Progenitor cell of endocrine pancreas (in vitro differentiated cells): ENCODE measurements around the gene GP1BA. TPM values are rescaled to one million over a fixed set of nuclear protein-coding genes. Genes with fewer than 3 reads are reported as not detected.
A peak's percentile ranks its signal among the peaks of the same experiment; 100 is the strongest.

Source experiments
- DNase-seq: peaks from one replicate; pipeline ENCODE4 v3.0.0; 2021; ENCODE audit warnings: low spot score; ENCODE audit not compliant: unreplicated experiment
- H3K27ac Mint-ChIP-seq: 2 replicates; pipeline ENCODE4 v1.8.0; 2021; ENCODE audit warnings: mild to moderate bottlenecking, moderate library complexity, mixed read lengths
- H3K27me3 Mint-ChIP-seq: 2 replicates; pipeline ENCODE4 v1.8.0; 2021; ENCODE audit warnings: mixed read lengths
- H3K36me3 Mint-ChIP-seq: 2 replicates; pipeline ENCODE4 v1.8.0; 2022; ENCODE audit warnings: mixed read lengths; ENCODE audit not compliant: insufficient read depth
- H3K4me1 Mint-ChIP-seq: 2 replicates; pipeline ENCODE4 v1.8.0; 2021; ENCODE audit warnings: low read depth, mixed read lengths
- H3K4me3 Mint-ChIP-seq: 2 replicates; pipeline ENCODE4 v1.8.0; 2021; ENCODE audit warnings: low read depth, mild to moderate bottlenecking, moderate library complexity, mixed read lengths
- H3K9me3 Mint-ChIP-seq: 2 replicates; pipeline ENCODE4 v1.8.0; 2021; ENCODE audit warnings: low read depth, mixed read lengths
- total RNA-seq: library from RNA; stranded (reverse); gene quantifications from 2 replicates; pipeline ENCODE4 v1.2.1, GENCODE V29; 2021
- TF ChIP-seq, protein P1 (sequence below): fragments of 200-600 bp; sonication (generic); IDR thresholded peaks from one replicate; pipeline ENCODE4 v1.5.0; 2021; ENCODE audit warnings: antibody characterized with exemption, mild to moderate bottlenecking; ENCODE audit not compliant: unreplicated experiment

GP1BA gene
- total RNA-seq, 1 donor from 2014 or later = not detected

DNA sequence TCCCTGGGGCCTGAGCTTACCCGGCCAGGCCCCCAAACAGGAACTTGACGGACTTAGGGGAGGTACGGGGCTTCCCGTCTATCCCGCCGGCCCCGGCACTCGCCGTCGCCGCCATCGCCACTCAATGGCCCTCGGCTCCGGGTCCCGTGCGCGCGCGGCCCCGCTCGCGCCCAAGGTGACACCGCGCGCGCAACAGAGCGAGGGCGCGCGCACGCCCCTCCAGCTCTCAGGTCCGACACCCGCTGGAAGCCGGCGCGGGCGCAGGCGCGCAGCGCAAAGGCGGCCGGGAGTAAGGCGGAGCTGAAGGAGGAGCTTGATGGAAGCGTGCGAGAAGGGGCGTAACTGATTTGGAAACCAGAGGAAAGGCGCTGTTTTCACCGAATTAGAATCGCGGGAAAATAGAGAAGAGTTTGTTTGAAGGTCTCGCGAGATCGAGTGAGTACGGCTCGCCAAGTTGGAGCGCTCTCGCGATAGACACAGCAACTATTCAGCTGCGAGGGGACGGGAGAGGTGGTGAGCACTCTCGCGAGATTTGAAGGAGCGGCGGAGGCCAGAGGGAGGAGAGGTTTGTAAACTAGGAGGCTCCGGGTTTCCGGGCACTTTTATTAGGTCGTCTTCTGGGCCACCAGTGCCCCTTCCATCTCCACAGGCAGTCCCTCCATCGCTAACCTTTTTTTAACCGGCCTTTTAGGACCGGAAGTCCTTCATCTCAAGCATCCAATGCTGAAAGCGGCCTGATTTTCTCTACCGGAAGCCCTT is 7.9 kb downstream of the GP1BA start, which contains the start of the genes RNF167 and SLC25A11:
TSS of gene RNF167 (plus strand) at position 473 of the 759 bp plus-strand sequence. CDS start 642 bp downstream, outside the sequence.
TSS of gene SLC25A11 (minus strand) at position 251 of the 759 bp plus-strand sequence. CDS start at position 115, 136 bp downstream.
- DNase-seq = peak; percentile 80
- H3K27me3 Mint-ChIP-seq = no peaks in the 10 kb centered on the region
- H3K36me3 Mint-ChIP-seq = peaks cover 7% of the 10 kb centered on the region
- H3K27ac Mint-ChIP-seq = peak within 1 kb of the TSS; percentile 99
- peaks cover 21% of the 10 kb centered on the region for H3K4me1 Mint-ChIP-seq
- H3K9me3 Mint-ChIP-seq = no peaks in the 10 kb centered on the region
- TF ChIP-seq, protein P1, sequence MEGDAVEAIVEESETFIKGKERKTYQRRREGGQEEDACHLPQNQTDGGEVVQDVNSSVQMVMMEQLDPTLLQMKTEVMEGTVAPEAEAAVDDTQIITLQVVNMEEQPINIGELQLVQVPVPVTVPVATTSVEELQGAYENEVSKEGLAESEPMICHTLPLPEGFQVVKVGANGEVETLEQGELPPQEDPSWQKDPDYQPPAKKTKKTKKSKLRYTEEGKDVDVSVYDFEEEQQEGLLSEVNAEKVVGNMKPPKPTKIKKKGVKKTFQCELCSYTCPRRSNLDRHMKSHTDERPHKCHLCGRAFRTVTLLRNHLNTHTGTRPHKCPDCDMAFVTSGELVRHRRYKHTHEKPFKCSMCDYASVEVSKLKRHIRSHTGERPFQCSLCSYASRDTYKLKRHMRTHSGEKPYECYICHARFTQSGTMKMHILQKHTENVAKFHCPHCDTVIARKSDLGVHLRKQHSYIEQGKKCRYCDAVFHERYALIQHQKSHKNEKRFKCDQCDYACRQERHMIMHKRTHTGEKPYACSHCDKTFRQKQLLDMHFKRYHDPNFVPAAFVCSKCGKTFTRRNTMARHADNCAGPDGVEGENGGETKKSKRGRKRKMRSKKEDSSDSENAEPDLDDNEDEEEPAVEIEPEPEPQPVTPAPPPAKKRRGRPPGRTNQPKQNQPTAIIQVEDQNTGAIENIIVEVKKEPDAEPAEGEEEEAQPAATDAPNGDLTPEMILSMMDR = no peak
- peak within 1 kb of the TSS; percentile 85 for H3K4me3 Mint-ChIP-seq

DNA sequence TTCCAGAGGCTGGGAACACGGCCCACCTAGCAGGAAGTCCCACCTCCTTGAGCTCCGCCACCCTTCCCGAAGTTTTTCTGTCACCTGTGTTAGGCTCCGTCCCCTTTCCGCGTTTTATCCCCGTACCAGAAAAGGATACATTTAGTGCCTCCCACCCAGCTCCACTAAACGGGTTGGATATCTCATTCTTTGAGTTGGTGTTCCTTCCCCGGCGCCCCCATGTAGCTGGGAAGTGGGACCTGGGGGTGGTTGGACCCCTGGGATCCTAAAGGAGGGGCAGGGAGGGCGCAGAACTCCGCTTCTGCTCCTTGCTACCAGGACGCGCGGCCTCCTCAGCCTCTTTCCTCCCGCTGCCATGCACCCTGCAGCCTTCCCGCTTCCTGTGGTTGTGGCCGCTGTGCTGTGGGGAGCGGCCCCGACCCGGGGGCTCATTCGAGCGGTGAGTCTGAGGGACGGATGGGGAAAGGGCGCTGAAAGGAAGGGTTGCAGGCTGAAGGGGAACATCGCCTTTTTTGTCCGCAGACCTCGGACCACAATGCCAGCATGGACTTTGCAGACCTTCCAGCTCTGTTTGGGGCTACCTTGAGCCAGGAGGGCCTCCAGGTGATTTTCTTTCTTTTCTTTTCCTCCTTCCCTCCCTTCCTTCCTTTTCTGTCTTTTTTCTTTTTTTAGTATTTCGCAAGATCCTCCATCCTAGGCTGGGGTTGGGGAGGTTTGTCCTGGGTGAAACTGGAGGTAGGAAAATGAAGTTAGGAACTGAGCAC is 8.7 kb downstream of the GP1BA start:
- peaks cover 11% of the 10 kb centered on the region for H3K36me3 Mint-ChIP-seq
- peak overlapping the region; percentile 85 for H3K4me3 Mint-ChIP-seq
- TF ChIP-seq, protein P1 = no peak
- no peaks in the 10 kb centered on the region for H3K9me3 Mint-ChIP-seq
- peak overlapping the region; percentile 99 for H3K27ac Mint-ChIP-seq
- no peaks in the 10 kb centered on the region for H3K27me3 Mint-ChIP-seq
- DNase-seq = peak; percentile 45
- H3K4me1 Mint-ChIP-seq = peaks cover 26% of the 10 kb centered on the region

DNA sequence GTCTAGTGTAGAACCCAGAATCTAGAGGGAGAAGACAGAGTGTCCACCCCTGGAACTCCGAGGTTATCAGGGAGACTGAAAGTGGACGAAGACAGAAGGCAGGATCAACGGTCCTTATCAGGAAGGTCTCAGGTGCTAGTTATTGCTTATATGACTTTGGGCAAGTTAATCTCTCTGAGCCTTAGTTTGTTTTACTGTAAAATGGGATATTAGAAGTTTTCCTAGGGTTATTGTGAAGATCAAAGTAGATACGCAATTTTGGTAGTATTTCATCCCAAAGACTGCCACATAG is 9.2 kb downstream of the GP1BA start:
- Mint-ChIP-seq H3K4me1 (peaks cover 28% of the 10 kb centered on the region), H3K36me3 (peaks cover 11% of the 10 kb centered on the region), H3K27ac (peak overlapping the region; percentile 99), H3K27me3 (no peaks in the 10 kb centered on the region), H3K9me3 (no peaks in the 10 kb centered on the region), H3K4me3 (peak overlapping the region; percentile 85)
- DNase-seq = no peak
- TF ChIP-seq, protein P1 = no peak

DNA sequence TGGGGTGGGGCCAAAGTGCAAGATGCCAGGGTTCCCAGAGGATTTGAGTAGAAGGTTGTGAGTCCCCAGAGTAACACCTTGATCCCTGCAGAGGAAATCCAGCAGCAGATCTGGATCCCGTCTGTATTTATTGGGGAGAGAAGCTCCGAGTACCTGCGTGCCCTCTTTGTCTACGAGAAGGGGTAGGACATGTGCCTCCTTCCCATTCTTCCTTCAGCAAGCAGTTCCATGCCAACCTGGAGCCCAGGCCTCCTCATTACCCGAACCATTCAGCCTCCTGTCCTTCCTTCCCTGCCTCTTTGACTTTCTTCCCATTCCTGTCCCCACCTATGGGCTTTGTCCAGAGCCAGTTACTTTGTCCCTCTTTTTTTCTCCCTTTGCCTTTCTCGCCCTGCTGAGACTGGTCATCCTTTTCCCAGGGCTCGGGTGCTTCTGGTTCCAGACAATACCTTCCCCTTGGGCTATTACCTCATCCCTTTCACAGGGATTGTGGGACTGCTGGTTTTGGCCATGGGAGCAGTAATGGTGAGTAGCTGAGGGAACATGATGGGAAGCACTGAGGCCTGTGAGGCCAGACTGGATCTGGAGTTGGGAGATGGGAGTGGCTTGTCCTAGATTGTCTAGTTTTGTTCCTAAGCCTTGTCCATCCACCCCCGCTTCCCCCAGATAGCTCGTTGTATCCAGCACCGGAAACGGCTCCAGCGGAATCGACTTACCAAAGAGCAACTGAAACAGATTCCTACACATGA is 10.9 kb downstream of the GP1BA start:
- Mint-ChIP-seq H3K27me3 (no peaks in the 10 kb centered on the region), H3K27ac (peak overlapping the region; percentile 79), H3K9me3 (no peaks in the 10 kb centered on the region), H3K4me1 (peaks cover 37% of the 10 kb centered on the region), H3K36me3 (peaks cover 9% of the 10 kb centered on the region), H3K4me3 (peak overlapping the region; percentile 19)
- DNase-seq = no peak
- TF ChIP-seq, protein P1 = no peak

DNA sequence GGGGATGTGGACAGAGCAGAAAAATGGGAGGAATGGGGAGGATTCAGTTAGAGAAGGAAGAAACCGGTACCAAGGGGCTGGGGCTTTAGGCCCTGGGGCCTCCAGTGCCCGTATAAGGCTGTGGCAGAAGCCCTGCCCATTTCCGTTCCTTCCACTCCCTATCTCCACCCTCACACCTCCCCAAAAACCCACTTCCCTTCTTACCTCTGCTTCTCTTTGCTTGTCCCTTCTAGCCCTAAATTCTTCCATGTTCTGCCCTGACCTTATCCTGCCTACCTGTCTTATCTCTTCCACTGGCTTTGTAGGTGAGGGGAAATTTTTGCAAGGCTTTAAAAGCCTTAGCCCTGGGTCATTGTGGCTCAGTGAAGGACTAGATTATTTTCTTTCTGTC is 12.1 kb downstream of the GP1BA start:
- Mint-ChIP-seq H3K4me3 (no peak overlapping the region), H3K27ac (peak overlapping the region; percentile 62), H3K4me1 (peaks cover 30% of the 10 kb centered on the region), H3K9me3 (no peaks in the 10 kb centered on the region), H3K36me3 (peaks cover 8% of the 10 kb centered on the region), H3K27me3 (no peaks in the 10 kb centered on the region)
- no peak for DNase-seq
- TF ChIP-seq, protein P1 = no peak
